HEK293T (cell line): ENCODE results near the gene BASP1.

Experiments
- BHLHE40 ChIP-seq: fragments of 450-650 bp; IDR thresholded peaks from 2 replicates; pipeline ENCODE4 v1.6.1; 2016; ENCODE audit warnings: mild to moderate bottlenecking, moderate library complexity, borderline replicate concordance
- CTBP1 ChIP-seq: fragments of 450-650 bp; IDR thresholded peaks from 2 replicates; pipeline ENCODE4 v1.6.1; 2016; ENCODE audit warnings: borderline replicate concordance
- FOXA1 ChIP-seq: fragments of 450-650 bp; IDR thresholded peaks from 2 replicates; pipeline ENCODE4 v1.6.1; 2016; ENCODE audit warnings: mild to moderate bottlenecking
- FOXK2 ChIP-seq: fragments of 450-650 bp; IDR thresholded peaks from 2 replicates; pipeline ENCODE4 v1.6.1; 2016; ENCODE audit warnings: mild to moderate bottlenecking
- FOXM1 ChIP-seq: fragments of 450-650 bp; IDR thresholded peaks from 2 replicates; pipeline ENCODE4 v1.6.1; 2017; ENCODE audit warnings: mild to moderate bottlenecking, borderline replicate concordance
- HDGF ChIP-seq: fragments of 450-650 bp; IDR thresholded peaks from 2 replicates; pipeline ENCODE4 v1.6.1; 2017; ENCODE audit warnings: antibody characterized with exemption, borderline replicate concordance
- LEF1 ChIP-seq: fragments of 450-650 bp; IDR thresholded peaks from 2 replicates; pipeline ENCODE4 v1.6.1; 2017; ENCODE audit warnings: mild to moderate bottlenecking, borderline replicate concordance
- PKNOX1 ChIP-seq: fragments of 450-650 bp; IDR thresholded peaks from 2 replicates; pipeline ENCODE4 v1.6.1; 2016
- SP1 ChIP-seq: fragments of 450-650 bp; IDR thresholded peaks from 2 replicates; pipeline ENCODE4 v1.6.1; 2017
- SUZ12 ChIP-seq: fragments of 450-650 bp; IDR thresholded peaks from 2 replicates; pipeline ENCODE4 v1.6.1; 2016; ENCODE audit warnings: mild to moderate bottlenecking
- TARDBP ChIP-seq: fragments of 450-650 bp; IDR thresholded peaks from 2 replicates; pipeline ENCODE4 v1.6.1; 2016

GRCh38 chr5:17183831-17184230, 33.6 kb upstream of the BASP1 start:
- TF ChIP-seq LEF1 (no peak), FOXM1 (no peak), TARDBP (no peak), SUZ12 (no peak), FOXA1 (no peak), CTBP1 (no peak), HDGF (no peak), FOXK2 (no peak), BHLHE40 (no peak), SP1 (no peak), PKNOX1 (no peak)
